K562 (cell line): ENCODE results near the gene HS3ST3A1. TPM values are rescaled to one million over a fixed set of nuclear protein-coding genes. Genes with fewer than 3 reads are reported as not detected.

Experiments
- ATAC-seq: fragments of 200-7000 bp; cut with Tn5 transposase; 3 replicates; pipeline ENCODE4 v1.9.1; 2020; ENCODE audit warnings: moderate library complexity
- BruUV-seq: library from RNA; stranded (reverse); fragments of 400-500 nt; replicated peaks from 2 replicates; lab custom pipeline; 2021; lab: Mats Ljungman, UMichigan
- CTCF ChIA-PET: fragments of 300-600 bp; formaldehyde crosslinking; extraction: SDS; loops from one replicate; lab custom pipeline; 2021; ENCODE audit warnings: low intra/inter-chr PET ratio; lab: Yijun Ruan, JAX
- POLR2A ChIA-PET: fragments of 300-600, 350-650 bp; sonication (Branson Sonifier 250); formaldehyde crosslinking; extraction: SDS; loops from one replicate; lab custom pipeline; 2021; ENCODE audit warnings: antibody characterized with exemption, inconsistent platforms; lab: Yijun Ruan, JAX
- DNase-seq, 4 experiments: peaks; one replicate each; pipeline versions ENCODE4 v3.0.0 to v3.0.0-alpha.2; 2011 to 2018; ENCODE audit warnings: low spot score in 3 of 4, mixed read lengths in 3 of 4; ENCODE audit errors: extremely low read depth in 1 of 4
- FAIRE-seq: peaks from 2 replicates; lab custom pipeline; 2011; peaks lifted over from hg19 to GRCh38; lab: Jason Lieb, UNC
- H2AFZ ChIP-seq: 2 replicates; pipeline ENCODE4 v1.6.0; 2011; ENCODE audit warnings: low read depth, low read length, control low read depth, inconsistent platforms
- H3K27ac ChIP-seq: fragments of 200-600 bp; 3 replicates; pipeline ENCODE4 v1.8.0; 2011; ENCODE audit warnings: low read depth, mild to moderate bottlenecking, control low read depth, inconsistent platforms, low read length, moderate library complexity, mixed read lengths; ENCODE audit errors: extremely low read depth
- H3K27me3 ChIP-seq, 2 experiments: fragments of 300-600 bp in 1 of 2; 2 replicates in 1 of 2; 3 replicates in 1 of 2; pipeline versions ENCODE4 v1.6.0 to v1.8.0; 2011; ENCODE audit warnings: inconsistent platforms in 2 of 2, low read length in 2 of 2, mild to moderate bottlenecking in 1 of 2, mixed read lengths in 1 of 2, moderate library complexity in 1 of 2; ENCODE audit not compliant: control insufficient read depth in 2 of 2, insufficient read depth in 2 of 2
- H3K36me3 ChIP-seq: fragments of 300-600 bp; 3 replicates; pipeline ENCODE4 v1.8.0; 2011; ENCODE audit warnings: mild to moderate bottlenecking, low read length, inconsistent platforms; ENCODE audit not compliant: control insufficient read depth, insufficient read depth
- H3K4me1 ChIP-seq, 2 experiments: fragments of 200-600 bp in 1 of 2; replicated peaks in 1 of 2; 2 replicates in 1 of 2; 3 replicates in 1 of 2; pipeline versions ENCODE4 v1.5.1 to v1.8.0; 2011; ENCODE audit warnings: inconsistent platforms in 2 of 2, low read length in 2 of 2, mild to moderate bottlenecking in 1 of 2, mixed read lengths in 1 of 2, moderate library complexity in 1 of 2; ENCODE audit not compliant: control insufficient read depth in 2 of 2, insufficient read depth in 2 of 2
- H3K4me2 ChIP-seq: 2 replicates; pipeline ENCODE4 v1.6.1; 2011; ENCODE audit warnings: low read length, control low read depth, inconsistent platforms, mixed read lengths; ENCODE audit not compliant: insufficient read depth
- H3K4me3 ChIP-seq: fragments of 200-600 bp; sonication (generic), shearing (Covaris generic); 2 replicates; pipeline ENCODE4 v1.5.1; 2016; ENCODE audit warnings: control low read depth, inconsistent platforms
- H3K79me2 ChIP-seq: fragments of 200-600 bp; 3 replicates; pipeline ENCODE4 v1.8.0; 2011; ENCODE audit warnings: low read length, inconsistent platforms; ENCODE audit not compliant: control insufficient read depth, insufficient read depth
- H3K9ac ChIP-seq, 2 experiments: 2 replicates each; pipeline versions ENCODE4 v1.6.0 to v1.6.1; 2011; ENCODE audit warnings: low read depth in 2 of 2, low read length in 2 of 2, control low read depth in 1 of 2, inconsistent platforms in 1 of 2, mild to moderate bottlenecking in 1 of 2, mixed read lengths in 1 of 2; ENCODE audit not compliant: insufficient read depth in 1 of 2
- H3K9me1 ChIP-seq: one replicate; pipeline ENCODE4 v1.6.0; 2011; ENCODE audit warnings: inconsistent platforms, mild to moderate bottlenecking, low read length, moderate library complexity; ENCODE audit not compliant: control insufficient read depth, insufficient read depth
- H3K9me3 ChIP-seq: replicated peaks from 2 replicates; pipeline ENCODE4 v1.5.1; 2011; ENCODE audit warnings: low read depth, low read length, inconsistent platforms; ENCODE audit not compliant: control insufficient read depth, insufficient read depth
- H4K20me1 ChIP-seq: replicated peaks from 2 replicates; pipeline ENCODE4 v1.6.1; 2011; ENCODE audit warnings: low read length, inconsistent platforms, mixed read lengths; ENCODE audit not compliant: control insufficient read depth, insufficient read depth
- IRF2 ChIP-seq: sonication (generic); formaldehyde crosslinking; IDR thresholded peaks from 2 replicates; pipeline ENCODE4 v1.8.1; 2022; ENCODE audit warnings: mild to moderate bottlenecking, missing genetic modification reagents
- MAZ ChIP-seq, 2 experiments: fragments of 450-650 bp in 1 of 2; sonication (generic) in 1 of 2; formaldehyde crosslinking; IDR thresholded peaks in 1 of 2; conservative IDR thresholded peaks in 1 of 2; 2 replicates each; pipeline versions ENCODE4 v1.4.0 to v1.5.0; 2020; ENCODE audit warnings: mild to moderate bottlenecking in 1 of 2, missing genetic modification reagents in 1 of 2
- POLR2H ChIP-seq: IDR thresholded peaks from 2 replicates; pipeline ENCODE4 v1.6.1; 2016; ENCODE audit warnings: missing genetic modification characterization, low read depth, mild to moderate bottlenecking, control low read depth, missing compliant biosample characterization, moderate library complexity
- SMARCC2 ChIP-seq: fragments of 450-650 bp; IDR thresholded peaks from 2 replicates; pipeline ENCODE4 v1.6.1; 2017; ENCODE audit warnings: antibody characterized with exemption, moderate library complexity, mild to moderate bottlenecking, low read depth
- SRF ChIP-seq, 2 experiments: fragments of 250-450, 450-650 bp in 1 of 2; sonication (Bioruptor Pico) in 1 of 2; sonication (generic) in 1 of 2; formaldehyde crosslinking; IDR thresholded peaks; 2 replicates each; pipeline versions ENCODE4 v1.5.0 to v1.5.1; 2020 to 2022; ENCODE audit warnings: mild to moderate bottlenecking in 1 of 2, missing genetic modification reagents in 1 of 2
- ZNF134 ChIP-seq: fragments of 250-450 bp; sonication (Bioruptor Pico); conservative IDR thresholded peaks from 2 replicates; pipeline ENCODE4 v1.4.0; 2020
- ZNF3 ChIP-seq: fragments of 250-450 bp; sonication (Bioruptor Pico); IDR thresholded peaks from 2 replicates; pipeline ENCODE4 v1.5.0; 2021; ENCODE audit warnings: mild to moderate bottlenecking, moderate library complexity
- ZNF316 ChIP-seq: fragments of 450-650 bp; IDR thresholded peaks from 2 replicates; pipeline ENCODE4 v1.6.1; 2016
- WGBS: fragments of 100-300 bp; shearing (Covaris generic); methylation state at CpG from one replicate; pipeline ENCODE4 v1.1.6; 2016; ENCODE audit warnings: low coverage, mixed read lengths; ENCODE audit not compliant: insufficient coverage; ENCODE audit errors: missing lambda C conversion rate; 5-methylcytosine and 5-hydroxymethylcytosine counted together
- in situ Hi-C: fragments of 300-500 bp; cut with MboI; formaldehyde crosslinking; loops from 4 replicates; pipeline ENCODE4 v1.15.0; 2018; ENCODE audit warnings: inconsistent platforms, mixed read lengths
- intact Hi-C: fragments of 100-400 bp; cut with micrococcal nuclease; formaldehyde crosslinking; loops from 2 replicates; pipeline ENCODE4 v1.14.2; 2022
- polyA plus RNA-seq, 8 experiments: library from polyadenylated mRNA; depleted of rRNA in 4 of 8; stranded (reverse) in 5 of 8; unstranded in 3 of 8; fragments of >200 nt; fragmentation: Nextera tagmentation in 2 of 8; fragmentation: Illumina TruSeq in 1 of 8; extraction: Ambion mirVana in 2 of 8; extraction: Trizol in 1 of 8; gene quantifications; 2 replicates each; pipeline versions ENCODE4 v1.2.1 to v1.2.3, GENCODE V29; 2011 to 2014; ENCODE audit warnings: inconsistent platforms in 1 of 8, missing spikeins in 1 of 8
- total RNA-seq, 7 experiments: library from RNA; depleted of rRNA in 6 of 7; stranded (reverse); fragments of >200 nt in 6 of 7; fragmentation: Illumina TruSeq in 2 of 7; extraction: Trizol in 2 of 7; gene quantifications; 2 replicates each; pipeline versions ENCODE4 v1.2.1 to v1.2.3, GENCODE V29; 2011 to 2021; ENCODE audit warnings: low replicate concordance in 1 of 7
- TF ChIP-seq, protein P1 (sequence below): fragments of 450-650 bp; conservative IDR thresholded peaks from 2 replicates; pipeline ENCODE4 v1.6.1; 2016; ENCODE audit warnings: missing genetic modification characterization, low read depth, mild to moderate bottlenecking, missing compliant biosample characterization, moderate library complexity
- TF ChIP-seq, protein P2 (sequence below): fragments of 450-650 bp; IDR thresholded peaks from 2 replicates; pipeline ENCODE4 v1.6.1; 2018; ENCODE audit warnings: mild to moderate bottlenecking, low read depth; ENCODE audit not compliant: partially characterized antibody
- TF ChIP-seq, protein P3 (sequence below): fragments of 200-800 bp; sonication (Bioruptor generic); IDR thresholded peaks from 2 replicates; pipeline ENCODE4 v1.6.1; 2016; ENCODE audit warnings: missing genetic modification characterization, missing compliant biosample characterization

The HS3ST3A1 gene
- total and polyA plus RNA-seq, 9 of the 15 experiments (the other 6 are each of a cell fraction or from before 2014, with no cell fraction given), result 0.25 to 14.8 (median 2.3) TPM

DNA sequence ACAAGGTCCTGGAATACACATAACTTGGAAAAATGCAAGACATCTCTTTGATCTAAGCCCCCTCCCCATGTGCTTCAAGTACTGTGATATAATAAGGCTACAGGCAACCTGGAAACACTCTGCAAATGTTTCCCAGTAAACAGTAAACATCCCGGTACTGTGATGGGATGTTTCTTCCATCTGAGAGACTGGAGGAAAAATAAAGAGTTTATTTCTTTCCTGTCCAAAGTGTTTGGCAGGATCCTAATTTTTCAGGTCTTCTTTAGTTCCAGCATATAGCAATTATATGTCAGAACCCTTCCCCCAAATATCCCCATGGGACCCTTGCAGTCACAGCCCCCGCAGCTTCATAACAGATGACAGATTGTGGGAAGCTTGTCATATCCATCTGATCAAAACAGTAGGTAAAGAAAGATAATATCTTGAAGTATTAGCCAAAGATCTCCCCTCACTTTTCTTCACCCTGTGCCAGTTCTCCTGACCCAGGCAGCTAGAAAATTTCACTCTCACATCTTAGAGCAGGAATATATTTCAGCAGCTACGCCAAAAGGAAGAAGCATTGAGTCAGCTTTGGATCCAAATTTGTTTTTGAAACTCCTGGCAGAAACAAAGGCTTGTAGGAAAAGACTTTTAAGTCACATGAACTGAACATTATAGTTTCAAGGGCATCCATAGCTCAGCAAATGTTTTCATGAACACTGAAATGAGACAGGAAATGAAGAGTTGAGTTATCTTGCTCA is 141.3 kb downstream of the HS3ST3A1 start:
- Histone ChIP-seq H3K79me2 (no peaks in the 10 kb centered on the region), H4K20me1 (no peaks in the 10 kb centered on the region), H3K9ac (no peak overlapping the region), H3K9me1 (no peaks in the 10 kb centered on the region), H3K27ac (no peak overlapping the region), H3K27me3 (no peaks in the 10 kb centered on the region), H2AFZ (no peak overlapping the region)
- ATAC-seq (no peak), FAIRE-seq (no peak)
- ChIA-PET CTCF (no interaction called here), POLR2A (interaction anchor here (1.0 kb wide), 1 partner anchor 22 kb away, joined by 3 read pairs; no protein-coding TSS in a partner anchor)
- in situ Hi-C loops (no loop called here), intact Hi-C loops (no loop called here)
- BruUV-seq, result no TSS peak
- no peak for TF ChIP-seq MAZ (CRISPR knock-in tag; conservative IDR thresholded peaks at IDR 0.05 in 1 of 2, IDR thresholded peaks at IDR 0.05 in 1 of 2)
- no peak for TF ChIP-seq ZNF316
- no peak for TF ChIP-seq ZNF134 (CRISPR knock-in tag)
- TF ChIP-seq SRF (CRISPR knock-in tag; IDR thresholded peaks at IDR 0.05), result no peak
- TF ChIP-seq, protein P1, sequence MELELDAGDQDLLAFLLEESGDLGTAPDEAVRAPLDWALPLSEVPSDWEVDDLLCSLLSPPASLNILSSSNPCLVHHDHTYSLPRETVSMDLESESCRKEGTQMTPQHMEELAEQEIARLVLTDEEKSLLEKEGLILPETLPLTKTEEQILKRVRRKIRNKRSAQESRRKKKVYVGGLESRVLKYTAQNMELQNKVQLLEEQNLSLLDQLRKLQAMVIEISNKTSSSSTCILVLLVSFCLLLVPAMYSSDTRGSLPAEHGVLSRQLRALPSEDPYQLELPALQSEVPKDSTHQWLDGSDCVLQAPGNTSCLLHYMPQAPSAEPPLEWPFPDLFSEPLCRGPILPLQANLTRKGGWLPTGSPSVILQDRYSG (tag), result no peak
- no peak for TF ChIP-seq SMARCC2
- TF ChIP-seq, protein P2, sequence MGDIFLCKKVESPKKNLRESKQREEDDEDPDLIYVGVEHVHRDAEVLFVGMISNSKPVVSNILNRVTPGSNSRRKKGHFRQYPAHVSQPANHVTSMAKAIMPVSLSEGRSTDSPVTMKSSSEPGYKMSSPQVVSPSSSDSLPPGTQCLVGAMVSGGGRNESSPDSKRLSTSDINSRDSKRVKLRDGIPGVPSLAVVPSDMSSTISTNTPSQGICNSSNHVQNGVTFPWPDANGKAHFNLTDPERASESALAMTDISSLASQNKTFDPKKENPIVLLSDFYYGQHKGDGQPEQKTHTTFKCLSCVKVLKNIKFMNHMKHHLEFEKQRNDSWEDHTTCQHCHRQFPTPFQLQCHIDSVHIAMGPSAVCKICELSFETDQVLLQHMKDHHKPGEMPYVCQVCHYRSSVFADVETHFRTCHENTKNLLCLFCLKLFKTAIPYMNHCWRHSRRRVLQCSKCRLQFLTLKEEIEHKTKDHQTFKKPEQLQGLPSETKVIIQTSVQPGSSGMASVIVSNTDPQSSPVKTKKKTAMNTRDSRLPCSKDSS, result no peak
- no peak for TF ChIP-seq ZNF3
- TF ChIP-seq POLR2H (tag), result no peak
- no peak for TF ChIP-seq IRF2 (CRISPR knock-in tag)
- TF ChIP-seq, protein P3, sequence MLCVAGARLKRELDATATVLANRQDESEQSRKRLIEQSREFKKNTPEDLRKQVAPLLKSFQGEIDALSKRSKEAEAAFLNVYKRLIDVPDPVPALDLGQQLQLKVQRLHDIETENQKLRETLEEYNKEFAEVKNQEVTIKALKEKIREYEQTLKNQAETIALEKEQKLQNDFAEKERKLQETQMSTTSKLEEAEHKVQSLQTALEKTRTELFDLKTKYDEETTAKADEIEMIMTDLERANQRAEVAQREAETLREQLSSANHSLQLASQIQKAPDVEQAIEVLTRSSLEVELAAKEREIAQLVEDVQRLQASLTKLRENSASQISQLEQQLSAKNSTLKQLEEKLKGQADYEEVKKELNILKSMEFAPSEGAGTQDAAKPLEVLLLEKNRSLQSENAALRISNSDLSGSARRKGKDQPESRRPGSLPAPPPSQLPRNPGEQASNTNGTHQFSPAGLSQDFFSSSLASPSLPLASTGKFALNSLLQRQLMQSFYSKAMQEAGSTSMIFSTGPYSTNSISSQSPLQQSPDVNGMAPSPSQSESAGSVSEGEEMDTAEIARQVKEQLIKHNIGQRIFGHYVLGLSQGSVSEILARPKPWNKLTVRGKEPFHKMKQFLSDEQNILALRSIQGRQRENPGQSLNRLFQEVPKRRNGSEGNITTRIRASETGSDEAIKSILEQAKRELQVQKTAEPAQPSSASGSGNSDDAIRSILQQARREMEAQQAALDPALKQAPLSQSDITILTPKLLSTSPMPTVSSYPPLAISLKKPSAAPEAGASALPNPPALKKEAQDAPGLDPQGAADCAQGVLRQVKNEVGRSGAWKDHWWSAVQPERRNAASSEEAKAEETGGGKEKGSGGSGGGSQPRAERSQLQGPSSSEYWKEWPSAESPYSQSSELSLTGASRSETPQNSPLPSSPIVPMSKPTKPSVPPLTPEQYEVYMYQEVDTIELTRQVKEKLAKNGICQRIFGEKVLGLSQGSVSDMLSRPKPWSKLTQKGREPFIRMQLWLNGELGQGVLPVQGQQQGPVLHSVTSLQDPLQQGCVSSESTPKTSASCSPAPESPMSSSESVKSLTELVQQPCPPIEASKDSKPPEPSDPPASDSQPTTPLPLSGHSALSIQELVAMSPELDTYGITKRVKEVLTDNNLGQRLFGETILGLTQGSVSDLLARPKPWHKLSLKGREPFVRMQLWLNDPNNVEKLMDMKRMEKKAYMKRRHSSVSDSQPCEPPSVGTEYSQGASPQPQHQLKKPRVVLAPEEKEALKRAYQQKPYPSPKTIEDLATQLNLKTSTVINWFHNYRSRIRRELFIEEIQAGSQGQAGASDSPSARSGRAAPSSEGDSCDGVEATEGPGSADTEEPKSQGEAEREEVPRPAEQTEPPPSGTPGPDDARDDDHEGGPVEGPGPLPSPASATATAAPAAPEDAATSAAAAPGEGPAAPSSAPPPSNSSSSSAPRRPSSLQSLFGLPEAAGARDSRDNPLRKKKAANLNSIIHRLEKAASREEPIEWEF, result no peak
- TF ChIP-seq, all 486 proteins: peak for 0
- H3K9me3 ChIP-seq, result no peaks in the 10 kb centered on the region
- 7% methylated on average over 3 of the region's 3 CpGs for WGBS
- H3K4me1 ChIP-seq, result no peaks in the 10 kb centered on the region
- H3K4me2 ChIP-seq, result no peak overlapping the region
- H3K4me3 ChIP-seq, result no peak overlapping the region
- H3K36me3 ChIP-seq, result no peaks in the 10 kb centered on the region
- no peak for DNase-seq
